HG02885 (cell line): ENCODE data around the gene SDC1.
"Not testable (repeated sequence)": the region's sequence is repeated elsewhere in the genome, so short reads cannot be mapped to it uniquely, and the experiment has no call there.

Experiments used
- ATAC-seq: cut with Tn5 transposase; IDR thresholded peaks from one replicate; pipeline ENCODE4 v1.9.1; 2021; ENCODE audit warnings: mild to moderate bottlenecking; ENCODE audit not compliant: unreplicated experiment, poor library complexity

The SDC1 gene

DNA sequence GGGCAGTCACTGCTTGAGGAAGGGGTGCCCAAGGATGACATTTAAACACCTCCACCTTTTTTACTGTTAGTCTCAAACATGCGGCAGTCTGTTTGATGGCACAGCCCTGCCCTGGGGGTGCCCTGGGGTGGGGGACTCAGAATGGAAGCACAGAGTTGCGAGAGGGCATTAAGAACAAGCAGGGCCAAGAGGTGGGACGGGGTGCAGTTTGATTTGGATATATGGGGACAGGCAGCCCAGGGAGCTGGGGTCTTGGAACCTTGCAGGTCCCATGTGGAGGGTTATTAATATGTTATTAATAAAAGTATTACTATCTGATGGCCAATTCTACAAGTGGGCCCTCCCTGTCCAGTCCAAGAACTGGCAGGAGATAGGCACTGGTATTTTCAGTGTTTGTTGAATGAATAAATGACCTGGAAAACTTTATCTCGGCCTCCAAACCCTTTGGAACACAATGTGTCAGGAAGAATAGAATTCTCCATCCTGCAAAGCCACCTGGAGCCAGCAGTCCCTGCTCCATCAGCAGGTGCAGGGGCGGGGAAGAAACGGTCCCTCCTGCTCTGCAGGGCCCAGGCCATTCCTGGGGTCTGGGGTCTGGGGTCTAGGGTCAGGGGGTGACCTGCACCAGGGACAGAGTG lies 25.2 kb downstream of the SDC1 start:
- no peak for ATAC-seq

DNA sequence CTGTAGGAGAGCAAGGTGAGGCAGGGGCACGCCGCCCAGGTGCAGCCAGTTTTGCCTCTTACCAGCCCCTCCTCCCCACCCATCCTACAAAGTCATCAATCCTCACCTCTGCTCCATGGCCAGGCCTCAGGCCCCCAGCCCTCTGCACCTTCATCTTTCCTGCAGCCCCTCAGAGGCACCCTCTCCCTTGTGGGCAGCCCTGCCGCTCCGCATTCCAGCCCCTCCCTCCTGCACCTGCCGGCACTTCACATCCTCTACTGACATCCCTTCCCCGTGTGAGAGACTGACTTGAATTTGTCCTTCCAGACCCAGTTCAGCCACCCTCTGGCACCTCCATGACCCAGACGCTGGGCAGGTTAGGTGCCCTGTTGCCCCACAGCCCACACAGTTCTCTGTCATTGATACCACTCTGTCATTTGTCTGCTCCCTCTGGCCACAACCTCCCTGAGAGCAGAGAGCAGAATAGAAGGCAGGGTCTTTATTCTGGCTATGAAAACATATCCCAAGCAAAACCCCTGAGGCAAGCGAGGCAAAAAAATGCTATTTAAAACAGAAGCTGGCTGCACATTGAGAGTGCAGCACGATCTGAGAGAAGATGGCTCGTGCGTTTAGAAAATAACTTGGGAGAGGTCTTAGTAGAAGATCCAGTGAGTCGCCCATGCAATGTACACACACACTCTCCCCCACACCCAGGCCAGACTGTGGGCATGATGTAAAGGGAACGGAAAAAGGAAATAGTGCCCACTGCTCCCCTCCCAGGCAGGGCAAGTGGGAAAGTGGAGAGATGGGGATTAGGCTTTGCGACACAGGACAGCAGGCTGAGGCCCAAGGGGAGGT lies 25.9 kb downstream of the SDC1 start:
- no peak for ATAC-seq

DNA sequence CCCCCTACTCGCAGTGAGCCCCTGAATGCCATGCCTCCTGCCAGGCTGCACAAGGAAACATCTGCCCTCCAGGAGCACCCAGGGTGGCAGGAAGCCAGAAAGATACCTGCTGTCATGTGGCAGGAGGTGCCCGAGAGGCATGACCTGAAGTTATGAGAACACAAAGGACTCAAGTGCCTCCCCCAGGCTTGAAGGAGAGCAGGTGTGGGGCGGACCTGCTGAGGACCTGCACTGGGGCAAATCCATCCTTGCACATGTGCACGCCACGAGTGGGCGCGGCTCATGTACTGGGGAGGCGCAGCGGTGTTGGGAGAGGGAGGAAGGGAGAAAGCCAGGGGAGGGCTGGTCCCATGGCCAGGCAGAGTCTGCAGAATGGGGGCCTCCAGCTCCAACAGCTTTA lies 26.9 kb downstream of the SDC1 start:
- no peak for ATAC-seq

DNA sequence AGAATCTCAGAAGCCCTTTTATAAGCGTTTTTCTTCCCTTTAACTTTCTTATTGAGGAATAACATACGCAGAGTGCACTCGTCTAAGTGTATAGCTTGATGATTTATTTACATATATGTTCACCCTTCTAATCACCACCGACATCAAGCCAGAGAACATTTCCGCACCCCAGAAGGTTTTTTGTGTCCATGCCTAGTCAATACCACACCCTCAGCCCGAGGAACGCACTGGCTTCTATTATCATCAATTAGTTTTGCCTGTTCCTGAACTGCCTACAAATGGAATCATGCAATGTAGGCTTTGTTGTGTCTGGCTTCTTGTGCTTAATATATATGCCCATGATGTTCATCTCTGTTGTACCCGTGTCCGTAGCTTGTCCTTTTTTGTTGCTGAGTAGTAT lies 27.7 kb downstream of the SDC1 start:
- no peak for ATAC-seq

DNA sequence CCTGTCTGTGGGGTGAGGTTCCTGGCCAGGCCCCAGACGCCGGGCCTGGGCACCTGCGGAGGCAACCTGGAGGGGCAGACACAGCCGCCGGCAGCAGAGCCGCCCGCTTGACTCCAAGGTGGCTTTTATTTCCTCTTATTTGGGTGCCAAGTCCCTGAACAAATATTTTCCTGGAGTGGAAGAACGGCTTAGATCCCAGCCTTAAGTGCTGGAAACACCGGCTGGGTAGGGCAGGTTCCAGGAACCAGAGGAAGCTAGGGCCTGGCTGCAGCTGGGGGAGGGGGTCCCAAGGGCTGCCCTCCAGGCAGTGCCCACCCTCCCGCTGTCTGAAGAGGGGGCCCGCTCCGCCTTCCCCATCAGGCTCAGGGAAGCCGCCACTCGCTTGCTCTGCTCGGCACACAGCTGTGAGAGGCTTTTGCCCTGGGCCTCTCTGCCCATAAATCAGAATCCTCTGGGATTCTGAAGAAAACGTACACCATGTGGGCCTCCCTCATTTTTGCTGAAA lies 28.2 kb downstream of the SDC1 start:
- no peak for ATAC-seq

DNA sequence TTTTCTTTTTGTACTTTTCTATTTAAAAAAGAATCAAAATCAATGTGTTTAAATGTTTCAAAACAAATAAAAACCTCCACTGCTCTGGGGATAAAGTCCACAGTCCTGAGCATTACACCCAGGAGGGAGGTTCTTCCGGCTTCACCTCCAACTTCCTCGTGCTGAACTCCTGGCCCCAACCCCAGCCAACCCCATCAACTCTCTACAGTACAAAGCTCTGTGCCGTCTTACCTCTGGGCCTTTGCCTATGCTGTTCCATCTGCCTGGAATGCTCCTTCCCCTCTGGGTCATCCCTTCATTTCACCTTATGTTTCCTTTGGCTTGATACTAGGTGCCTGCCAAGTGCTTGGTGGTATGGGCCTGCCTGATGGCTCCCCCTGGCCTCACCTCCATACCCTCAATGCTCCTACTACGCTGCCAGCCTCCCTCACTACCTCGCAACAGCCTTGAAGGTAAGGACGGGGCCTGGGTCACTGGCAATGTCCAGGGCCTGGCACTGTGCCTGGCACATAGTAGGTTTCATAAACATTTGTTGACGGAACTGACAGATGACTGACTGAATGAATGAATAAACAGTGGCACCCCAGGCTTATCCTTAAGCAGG lies 28.8 kb downstream of the SDC1 start:
- ATAC-seq, result no peak

DNA sequence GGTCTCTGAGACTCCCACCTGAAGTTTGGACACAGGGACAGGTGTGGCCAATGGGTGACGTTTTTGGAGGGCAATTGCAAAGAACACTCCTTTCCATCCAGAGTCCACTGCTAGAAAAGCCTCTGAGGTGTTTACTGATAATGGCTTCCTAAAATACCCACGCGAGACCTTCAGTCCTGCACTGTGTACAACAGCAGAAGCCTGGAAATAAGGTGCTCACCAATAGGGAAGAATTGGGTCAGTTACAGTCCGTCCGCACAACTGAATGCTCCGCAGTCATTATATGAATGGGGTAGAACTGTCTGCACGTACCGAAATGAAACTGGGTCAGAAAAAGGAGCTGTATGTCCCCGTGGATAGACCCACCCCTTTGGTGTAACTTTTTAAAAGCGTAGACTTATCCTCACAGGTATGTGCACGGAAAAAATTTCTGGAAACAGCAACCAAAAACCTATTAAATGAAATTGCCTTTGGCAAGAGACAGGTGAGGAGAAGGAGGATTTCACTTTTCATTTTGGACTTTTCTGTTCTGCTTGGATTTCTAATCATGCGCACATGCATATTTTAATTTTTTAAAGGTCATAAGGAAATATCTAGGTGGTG lies 29.4 kb downstream of the SDC1 start:
- ATAC-seq, result no peak

DNA sequence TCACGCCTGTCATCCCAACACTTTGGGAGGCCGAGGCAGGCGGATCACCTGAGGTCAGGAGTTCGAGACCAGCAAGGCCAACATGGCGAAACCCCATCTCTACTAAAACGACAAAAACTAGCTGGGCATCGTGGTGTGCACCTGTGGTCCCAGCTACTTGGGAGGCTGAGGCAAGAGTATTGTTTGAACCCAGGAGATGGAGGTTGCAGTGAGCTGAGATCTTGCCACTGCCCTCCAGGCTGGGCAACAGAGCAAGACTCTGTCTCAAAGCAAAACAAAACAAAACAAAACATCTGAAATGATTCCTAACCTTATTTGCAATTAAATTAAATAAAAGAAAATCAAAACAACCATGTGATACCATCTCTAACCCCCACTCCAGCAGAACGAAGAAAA lies 29.9 kb downstream of the SDC1 start:
- ATAC-seq, result not testable (repeated sequence)

DNA sequence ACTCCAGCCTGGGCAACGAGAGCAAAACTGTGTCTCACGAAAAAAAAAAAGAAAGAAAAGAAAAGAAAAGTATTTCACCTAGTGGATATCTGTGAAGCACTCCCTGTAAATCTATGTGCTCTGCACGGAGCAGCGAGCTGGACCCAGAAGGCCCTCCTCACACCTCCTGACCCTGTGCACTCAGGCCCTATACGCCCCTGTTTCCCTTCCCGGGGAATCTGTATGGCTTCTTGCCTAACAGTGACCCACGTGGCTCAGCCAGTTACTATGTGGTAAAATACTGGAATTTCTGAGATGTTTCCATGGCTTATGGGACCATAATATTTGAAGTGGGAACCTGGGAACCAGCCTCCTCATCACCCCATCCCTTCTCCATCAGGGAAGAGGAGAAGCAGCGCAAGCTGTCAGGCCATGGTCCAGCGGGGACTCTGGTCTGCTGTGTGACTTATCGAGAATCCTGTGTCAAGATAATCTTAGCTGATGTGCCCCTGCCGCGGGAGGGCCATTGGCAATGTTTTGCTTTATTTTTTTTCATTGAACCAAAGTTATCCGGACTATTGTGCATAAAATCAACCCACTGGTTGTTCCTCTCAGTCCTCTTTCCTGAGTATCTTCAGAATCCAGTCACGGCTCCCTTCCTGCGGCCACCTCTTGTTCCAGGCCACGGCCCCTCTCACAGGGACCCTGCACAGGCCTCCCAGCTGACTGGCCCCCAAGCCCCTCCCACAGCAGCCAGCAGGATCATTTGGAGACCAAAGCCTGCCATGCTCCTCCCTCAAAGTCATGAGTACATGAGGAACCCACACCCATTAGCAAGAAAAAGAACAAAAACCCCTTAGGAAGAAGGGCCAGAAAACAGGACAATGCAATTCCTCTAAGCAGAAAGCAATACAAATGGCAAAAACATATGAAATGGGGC lies 30.6 kb downstream of the SDC1 start:
- ATAC-seq, result no peak

DNA sequence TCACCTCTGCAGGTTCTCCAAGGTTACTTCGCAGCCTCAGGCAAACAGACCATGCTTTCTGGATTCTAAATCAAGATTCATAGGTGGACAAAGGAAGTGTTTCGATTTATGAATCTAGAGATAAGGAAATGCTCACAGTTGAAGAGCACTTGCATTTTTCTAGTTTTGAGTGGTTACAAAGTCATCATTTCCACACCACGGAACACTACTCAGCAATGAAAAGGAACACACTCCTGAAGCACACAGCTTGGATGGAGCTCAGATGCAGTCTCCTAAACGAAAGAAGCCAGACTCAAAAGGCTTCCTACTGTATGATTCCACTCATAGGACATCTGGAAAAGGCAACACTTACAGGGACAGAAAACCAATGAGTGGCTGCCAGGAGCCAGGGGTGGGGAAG lies 31.7 kb downstream of the SDC1 start:
- ATAC-seq, result no peak

DNA sequence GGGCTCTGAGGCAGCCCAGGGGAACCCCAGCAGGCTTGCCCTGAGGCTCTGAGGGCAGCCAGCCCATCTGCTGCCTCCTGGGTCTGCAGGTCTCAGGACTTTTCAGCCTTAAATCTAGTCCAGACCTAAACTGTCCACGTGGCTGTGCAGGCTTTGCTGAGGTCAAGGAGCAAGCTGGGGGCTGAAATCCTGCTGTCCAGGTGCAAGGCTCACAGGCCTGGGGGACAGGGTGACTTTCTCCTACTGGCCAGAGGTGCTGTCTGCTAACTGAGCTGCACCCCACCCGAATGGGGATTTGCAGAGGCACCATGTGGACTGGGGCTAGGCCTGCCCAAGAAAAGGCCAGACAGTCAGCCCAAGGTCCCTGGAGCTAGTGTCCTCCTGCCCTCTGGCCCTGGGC lies 32.1 kb downstream of the SDC1 start:
- no peak for ATAC-seq

DNA sequence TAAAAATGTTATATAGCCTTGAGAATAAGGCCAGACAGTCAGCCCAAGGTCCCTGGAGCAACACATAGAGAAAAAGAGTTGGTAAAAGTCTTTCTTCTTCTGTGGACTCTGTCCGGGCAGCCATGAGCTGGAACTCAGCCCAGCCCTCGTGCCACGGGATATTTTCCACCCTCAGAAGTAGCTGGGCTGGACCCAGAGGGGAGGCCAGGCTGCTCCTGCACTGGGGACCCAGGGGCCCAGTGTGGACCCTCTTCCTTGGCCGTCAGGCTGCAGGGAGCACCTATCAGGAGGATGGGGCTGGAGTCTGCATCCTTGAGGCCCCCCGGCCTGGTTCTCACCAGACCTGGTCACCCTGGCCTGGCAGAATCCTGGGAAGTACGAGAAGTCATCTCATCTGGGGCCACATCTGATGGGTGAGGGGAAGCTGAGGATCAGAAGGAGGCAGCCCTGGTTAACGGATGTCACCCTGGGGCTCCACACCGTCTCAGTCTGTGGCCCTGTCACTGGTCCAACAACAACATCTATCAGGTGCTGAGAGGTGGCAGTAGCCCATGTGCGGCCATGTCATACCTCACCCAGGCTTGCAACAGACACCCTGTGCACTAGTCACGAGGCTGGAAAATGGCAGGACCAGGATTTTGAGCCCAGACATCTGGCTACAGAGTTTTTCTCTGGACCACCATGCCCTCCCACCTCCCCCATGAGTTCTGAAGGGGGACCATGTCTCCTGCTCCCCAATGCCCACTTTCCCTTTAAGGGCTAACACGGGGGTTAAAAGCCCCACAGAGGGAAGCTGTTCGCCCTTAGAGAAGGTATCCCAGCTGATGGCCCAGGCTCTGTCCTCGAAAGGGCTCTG lies 33.0 kb downstream of the SDC1 start:
- no peak for ATAC-seq

DNA sequence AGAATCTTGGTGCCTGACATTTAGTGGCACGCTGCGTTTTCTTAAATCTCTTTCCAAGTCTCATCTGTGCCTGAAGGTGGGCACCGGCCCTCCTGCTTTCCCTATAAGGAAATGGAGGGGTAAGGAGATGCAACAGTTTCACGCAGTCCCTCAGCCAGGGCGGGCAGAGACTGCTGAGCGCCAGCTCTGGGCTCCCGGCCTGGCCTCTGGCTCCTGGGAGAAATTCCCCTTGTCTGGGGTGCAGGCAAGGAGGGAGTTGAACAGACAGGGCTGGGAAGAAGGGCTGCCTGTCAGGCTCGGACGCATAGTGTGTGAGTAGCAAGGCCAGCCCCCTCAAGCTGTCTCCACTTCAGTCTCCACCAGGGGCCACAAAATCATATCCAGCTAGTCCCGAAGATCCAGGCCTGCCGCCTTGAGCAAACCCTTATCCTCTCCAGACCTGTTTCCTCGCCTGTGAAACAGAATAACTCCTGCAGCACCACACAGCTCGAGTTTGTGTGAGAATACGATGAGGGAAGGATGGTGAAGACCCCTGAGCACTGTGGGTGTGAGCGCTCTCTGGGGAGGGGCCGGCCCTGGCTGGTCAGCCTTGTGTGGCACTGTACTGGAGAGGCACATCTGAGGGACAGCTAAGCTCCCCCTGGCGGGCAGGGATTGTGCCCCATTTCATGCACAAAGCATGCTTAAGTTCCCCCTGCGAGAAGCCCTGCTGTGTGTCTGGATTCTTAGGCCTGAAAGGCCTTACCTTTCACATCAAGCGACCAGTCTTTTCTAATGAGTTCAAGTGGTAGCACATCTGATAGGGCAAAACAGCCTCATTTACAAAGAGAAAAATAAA lies 33.8 kb downstream of the SDC1 start:
- ATAC-seq, result no peak

DNA sequence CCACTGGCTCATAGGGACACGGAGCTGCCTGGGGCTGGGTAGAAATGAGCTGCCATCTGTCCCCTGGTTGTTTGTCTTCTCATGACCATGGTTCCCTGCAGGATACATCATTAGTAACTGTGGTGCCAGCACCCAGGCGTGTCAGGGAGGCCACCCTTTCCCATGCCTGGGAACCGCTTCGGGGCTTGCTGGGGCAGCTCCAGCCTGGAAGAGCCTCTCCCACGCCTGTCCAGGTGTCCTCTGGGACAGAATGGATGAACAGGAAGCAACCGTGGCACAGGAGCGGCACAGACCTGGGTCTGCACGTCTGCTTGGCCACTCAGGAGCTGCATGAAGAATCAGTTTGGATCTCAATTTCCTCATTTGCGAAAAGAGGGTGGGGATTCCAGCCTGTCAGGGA lies 34.8 kb downstream of the SDC1 start:
- no peak for ATAC-seq

DNA sequence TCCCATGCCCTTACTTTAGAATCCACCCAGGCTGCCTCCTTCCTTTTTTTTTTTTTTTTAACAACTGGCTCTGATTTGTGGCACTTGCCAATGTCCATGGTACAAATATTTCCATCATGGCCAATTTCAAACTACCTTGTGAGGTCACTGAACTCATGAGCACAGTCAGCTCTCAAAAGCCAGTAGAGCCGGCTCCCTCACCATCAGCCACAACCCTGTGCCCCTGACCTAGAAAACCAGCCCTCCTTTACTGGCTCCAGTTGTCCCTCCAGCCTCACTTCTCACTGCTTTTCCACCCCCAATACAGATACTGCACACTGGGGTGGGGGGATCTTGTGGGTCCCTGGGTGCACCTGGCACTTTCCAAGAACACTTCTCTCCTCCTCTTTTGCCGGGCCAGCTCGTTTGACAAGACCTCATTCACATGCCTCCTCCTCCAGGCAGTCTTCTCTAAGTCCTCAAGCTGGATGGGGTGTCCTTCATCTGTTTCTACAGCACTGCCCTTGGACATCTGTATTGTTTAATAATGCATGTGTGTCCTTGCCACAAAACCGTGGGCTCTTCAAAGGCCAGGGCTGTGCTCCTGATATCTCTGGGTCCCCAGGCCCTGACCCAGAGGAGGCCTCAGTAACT lies 35.5 kb downstream of the SDC1 start:
- ATAC-seq, result no peak

DNA sequence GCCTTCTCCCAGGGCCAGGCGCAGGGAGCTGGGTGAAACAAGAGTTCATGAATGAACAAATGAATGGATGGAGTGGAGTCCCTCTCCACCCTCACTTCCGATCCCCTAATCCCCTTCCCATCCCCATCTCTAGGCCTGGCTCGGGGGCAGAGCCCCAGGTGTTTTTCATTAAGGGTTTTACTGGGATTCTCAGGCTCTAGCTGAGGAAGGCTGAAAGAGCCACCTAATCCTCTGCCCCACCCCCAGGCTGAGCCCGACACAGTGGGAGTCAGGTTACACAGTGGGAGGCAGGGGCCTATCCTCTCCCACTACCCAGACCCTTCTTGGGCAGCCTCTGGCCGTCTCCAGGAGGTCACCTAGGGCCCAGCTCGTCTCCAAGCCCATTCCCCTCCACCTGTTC lies 36.1 kb downstream of the SDC1 start:
- no peak for ATAC-seq

DNA sequence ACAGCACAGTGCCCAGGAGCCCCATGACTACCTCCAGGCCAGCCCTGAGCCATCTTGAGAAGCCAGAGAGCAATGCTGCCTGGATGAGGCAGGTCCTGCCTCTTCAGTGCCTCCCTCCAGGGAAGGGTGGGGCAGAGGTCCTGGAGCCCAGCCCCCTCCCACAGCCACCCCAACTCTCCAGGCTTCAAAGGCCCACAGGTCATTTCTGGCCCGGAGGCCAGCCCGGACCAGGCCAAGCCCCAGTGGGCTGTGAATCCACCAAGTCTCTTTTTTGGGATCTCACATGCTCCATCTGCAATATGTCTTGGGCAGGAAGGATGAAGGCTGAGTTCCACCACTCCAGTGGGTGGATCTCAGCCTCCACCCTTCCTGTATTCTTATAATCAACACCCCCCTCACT lies 36.7 kb downstream of the SDC1 start:
- ATAC-seq, result no peak

DNA sequence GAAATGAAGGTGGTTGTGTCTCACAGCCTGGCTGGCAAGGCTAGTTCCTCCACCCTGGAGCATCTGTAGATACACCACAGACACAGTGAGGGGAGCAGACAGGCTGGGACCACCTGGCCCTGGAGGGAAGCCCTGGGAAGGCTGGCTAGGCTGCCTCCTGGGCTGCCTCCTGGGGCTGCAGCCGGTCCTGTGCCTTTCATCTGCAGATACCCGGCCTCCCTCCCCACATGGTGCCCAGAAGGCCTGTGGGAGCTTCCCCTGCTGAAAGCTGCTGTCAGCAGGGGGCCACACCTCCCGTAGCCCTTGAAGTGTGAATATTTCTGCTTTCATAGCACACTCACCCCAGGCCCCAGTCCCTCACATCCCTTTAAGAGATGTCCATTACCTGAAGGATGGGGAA lies 37.6 kb downstream of the SDC1 start:
- ATAC-seq, result no peak
